ENCODE results near the gene UBE2R2. TPM values are rescaled to one million over a fixed set of nuclear protein-coding genes. Genes with fewer than 3 reads are reported as not detected.

The UBE2R2 gene
- total RNA-seq, 4 donors from 2014 or later, result 32.5 to 47.3 (median 41.9) TPM

GRCh38 chr9:33946779-33947535, 130.0 kb downstream of the UBE2R2 start:
- H3K27ac ChIP-seq, result no peak overlapping the region

GRCh38 chr9:33950371-33950770, 133.4 kb downstream of the UBE2R2 start:
- in situ Hi-C loops (cut with MboI; ENCODE audit: low sequenced_read_pairs in 4 of 4), result no loop called here
- intact Hi-C loops (cut with DNase I; ENCODE audit: low total_unique reads), result no loop called here
- no peaks in the 10 kb centered on the region for H3K27me3 ChIP-seq
- peaks cover 0 to 31% of the 10 kb centered on the region in 2 donors for H3K36me3 ChIP-seq
- no peak for DNase-seq
- H3K4me1 ChIP-seq, result no peaks in the 10 kb centered on the region
- ATAC-seq, result no peak
- H3K9me3 ChIP-seq, result no peaks in the 10 kb centered on the region
- no peak for TF ChIP-seq POLR2A (IDR thresholded peaks at IDR 0.05)
- TF ChIP-seq CTCF (IDR thresholded peaks at IDR 0.05 in 4 of 5, conservative IDR thresholded peaks at IDR 0.05 in 1 of 5), result no peak
- H3K27ac ChIP-seq, result no peak overlapping the region
- no peak overlapping the region for H3K4me3 ChIP-seq

More at GRCh38 chr9:33946779-33947535, 130.0 kb downstream of the UBE2R2 start:
- ATAC-seq (no peak), DNase-seq (no peak)
- intact Hi-C loops (cut with DNase I; ENCODE audit: low total_unique reads) (no loop called here), in situ Hi-C loops (cut with MboI; ENCODE audit: low sequenced_read_pairs in 4 of 4) (loop anchor here in 1 of 4 donors (25.0 kb wide), 1 partner anchor 115 kb away; no protein-coding TSS in a partner anchor)
- no peaks in the 10 kb centered on the region for H3K27me3 ChIP-seq
- no peak for TF ChIP-seq POLR2A (IDR thresholded peaks at IDR 0.05)
- TF ChIP-seq CTCF (IDR thresholded peaks at IDR 0.05 in 4 of 5, conservative IDR thresholded peaks at IDR 0.05 in 1 of 5), result no peak
- H3K4me1 ChIP-seq, result peaks cover 3 to 12% of the 10 kb centered on the region in 2 donors
- no peaks in the 10 kb centered on the region for H3K9me3 ChIP-seq
- peaks cover 0 to 39% of the 10 kb centered on the region in 2 donors for H3K36me3 ChIP-seq
- H3K4me3 ChIP-seq, result no peak overlapping the region

GRCh38 chr9:33952066-33952465, 135.1 kb downstream of the UBE2R2 start:
- ATAC-seq, result no peak
- Histone ChIP-seq H3K9me3 (no peaks in the 10 kb centered on the region), H3K27ac (no peak overlapping the region), H3K27me3 (no peaks in the 10 kb centered on the region), H3K4me1 (no peaks in the 10 kb centered on the region), H3K4me3 (no peak overlapping the region), H3K36me3 (peaks cover 0 to 30% of the 10 kb centered on the region in 2 donors)
- intact Hi-C loops (cut with DNase I; ENCODE audit: low total_unique reads) (no loop called here), in situ Hi-C loops (cut with MboI; ENCODE audit: low sequenced_read_pairs in 4 of 4) (no loop called here)
- no peak for TF ChIP-seq POLR2A (IDR thresholded peaks at IDR 0.05)
- TF ChIP-seq CTCF (IDR thresholded peaks at IDR 0.05 in 4 of 5, conservative IDR thresholded peaks at IDR 0.05 in 1 of 5), result no peak
- no peak for DNase-seq

- H3K4me1 ChIP-seq, result no peaks in the 10 kb centered on the region
- ATAC-seq (no peak), DNase-seq (no peak)
- TF ChIP-seq CTCF (IDR thresholded peaks at IDR 0.05 in 4 of 5, conservative IDR thresholded peaks at IDR 0.05 in 1 of 5), result no peak
- TF ChIP-seq POLR2A (IDR thresholded peaks at IDR 0.05), result no peak
- no peak overlapping the region for H3K4me3 ChIP-seq
- H3K36me3 ChIP-seq, result peaks cover 0 to 40% of the 10 kb centered on the region in 2 donors
- intact Hi-C loops (cut with DNase I; ENCODE audit: low total_unique reads) (no loop called here), in situ Hi-C loops (cut with MboI; ENCODE audit: low sequenced_read_pairs in 4 of 4) (no loop called here)
- no peak overlapping the region for H3K27ac ChIP-seq
- no peaks in the 10 kb centered on the region for H3K9me3 ChIP-seq
- no peaks in the 10 kb centered on the region for H3K27me3 ChIP-seq
These were observed 139.6 kb downstream of the UBE2R2 start for GRCh38 chr9:33956544-33956943.
